ENCODE results near the gene CRYM. TPM values are rescaled to one million over a fixed set of nuclear protein-coding genes. Genes with fewer than 3 reads are reported as not detected.

Gene CRYM
- total and polyA plus RNA-seq, 2 donors (not counting 1 experiment from before 2014, with no cell fraction given): 0.06 to 0.50 TPM

DNA sequence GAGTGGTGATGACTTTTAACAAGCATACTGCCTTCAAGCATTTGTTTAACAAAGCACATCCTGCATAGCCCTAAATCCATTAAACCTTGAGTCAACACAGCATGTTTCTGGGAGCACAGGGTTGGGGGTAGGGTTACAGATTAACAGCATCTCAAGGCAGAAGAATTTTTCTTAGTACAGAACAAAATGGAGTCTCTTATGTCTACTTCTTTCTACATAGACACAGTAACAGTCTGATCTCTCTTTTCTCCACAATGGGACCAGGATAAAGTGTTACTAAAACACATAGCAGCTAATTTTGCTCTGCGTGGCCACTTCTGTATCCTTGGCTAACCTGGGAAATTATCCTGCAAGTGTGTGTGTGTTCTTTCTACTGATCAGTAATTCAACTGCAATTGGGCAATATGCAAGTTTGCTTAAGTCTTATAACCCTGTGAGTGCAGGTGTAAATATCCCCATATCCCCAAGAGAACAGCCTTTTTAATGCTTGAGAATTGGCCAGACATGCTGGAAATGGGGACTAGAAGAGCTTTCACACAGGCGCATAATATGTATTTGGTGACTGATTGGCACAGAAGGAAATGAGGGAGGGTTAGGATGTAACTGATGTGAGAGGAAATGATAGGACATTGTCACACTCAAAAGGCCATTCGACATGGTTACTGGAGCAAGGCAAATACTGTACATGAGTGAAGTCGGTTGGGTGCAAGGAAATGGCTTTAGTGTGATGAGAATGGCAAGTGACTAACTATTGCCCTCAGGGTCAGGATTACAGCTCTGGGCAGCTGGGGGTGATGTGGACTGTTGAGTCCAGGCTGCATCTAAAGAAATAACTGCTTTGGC lies 55.4 kb downstream of the CRYM start:
- Histone ChIP-seq H3K27ac (ENCODE audit: insufficient read depth, low read length) (no peak overlapping the region), H3K36me3 (ENCODE audit: control insufficient read depth, insufficient read depth, low read length) (no peaks in the 10 kb centered on the region), H3K4me2 (ENCODE audit: extremely low read depth, insufficient read depth, low read length) (no peak overlapping the region), H3K27me3 (ENCODE audit: control insufficient read depth, insufficient read depth, low read length) (no peaks in the 10 kb centered on the region), H3K4me3 (replicated peaks in 1 of 4; ENCODE audit: control extremely low read depth in 1 of 4, insufficient read depth in 1 of 4, low read depth in 3 of 4, low read length in 4 of 4) (no peak overlapping the region), H3K9ac (ENCODE audit: insufficient read depth, low read length) (no peak overlapping the region), H4K20me1 (ENCODE audit: control insufficient read depth, extremely low read depth, insufficient read depth, low read length) (no peaks in the 10 kb centered on the region), H3K79me2 (ENCODE audit: control insufficient read depth, insufficient read depth, low read length) (no peaks in the 10 kb centered on the region), H2AFZ (ENCODE audit: low read length) (no peak overlapping the region), H3K4me1 (ENCODE audit: control insufficient read depth, extremely low read depth, insufficient read depth, low read length) (no peaks in the 10 kb centered on the region), H3K9me3 (ENCODE audit: control insufficient read depth, insufficient read depth, low read depth, low read length) (no peaks in the 10 kb centered on the region)
- TF ChIP-seq CTCF (conservative IDR thresholded peaks at IDR 0.05 in 1 of 2, IDR thresholded peaks at IDR 0.05 in 1 of 2; ENCODE audit: low read depth in 1 of 2, low read length in 2 of 2) (no peak), EZH2 (IDR thresholded peaks at IDR 0.05; ENCODE audit: low read length, missing control alignments) (no peak)
- no peak for DNase-seq (ENCODE audit: low read depth in 2 of 2)

DNA sequence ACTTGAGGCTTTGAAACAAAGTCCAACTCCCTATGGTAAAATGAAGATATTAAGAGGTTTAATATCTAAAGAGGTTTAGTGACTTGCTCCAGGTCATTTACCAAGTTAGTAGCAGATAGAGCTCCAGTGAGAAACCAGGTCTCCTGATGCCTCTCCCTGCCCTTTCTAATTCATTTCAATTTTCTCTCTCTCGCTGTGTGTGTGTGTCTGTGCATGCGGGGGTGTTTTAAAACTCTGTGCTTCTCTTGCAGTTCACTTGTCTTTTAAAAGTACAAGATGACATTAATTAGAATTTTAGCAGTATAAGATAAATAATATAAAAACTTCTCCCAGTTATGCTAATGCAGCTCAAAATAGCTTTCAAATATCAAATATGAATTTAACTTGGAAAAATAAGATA lies 58.5 kb downstream of the CRYM start:
- Histone ChIP-seq H3K9ac (ENCODE audit: insufficient read depth, low read length) (no peak overlapping the region), H3K9me3 (ENCODE audit: control insufficient read depth, insufficient read depth, low read depth, low read length) (no peaks in the 10 kb centered on the region), H3K4me3 (replicated peaks in 1 of 4; ENCODE audit: control extremely low read depth in 1 of 4, insufficient read depth in 1 of 4, low read depth in 3 of 4, low read length in 4 of 4) (no peak overlapping the region), H4K20me1 (ENCODE audit: control insufficient read depth, extremely low read depth, insufficient read depth, low read length) (no peaks in the 10 kb centered on the region), H2AFZ (ENCODE audit: low read length) (no peak overlapping the region), H3K79me2 (ENCODE audit: control insufficient read depth, insufficient read depth, low read length) (no peaks in the 10 kb centered on the region), H3K27ac (ENCODE audit: insufficient read depth, low read length) (no peak overlapping the region), H3K4me2 (ENCODE audit: extremely low read depth, insufficient read depth, low read length) (no peak overlapping the region), H3K36me3 (ENCODE audit: control insufficient read depth, insufficient read depth, low read length) (no peaks in the 10 kb centered on the region), H3K27me3 (ENCODE audit: control insufficient read depth, insufficient read depth, low read length) (no peaks in the 10 kb centered on the region), H3K4me1 (ENCODE audit: control insufficient read depth, extremely low read depth, insufficient read depth, low read length) (no peaks in the 10 kb centered on the region)
- no peak for TF ChIP-seq CTCF (conservative IDR thresholded peaks at IDR 0.05 in 1 of 2, IDR thresholded peaks at IDR 0.05 in 1 of 2; ENCODE audit: low read depth in 1 of 2, low read length in 2 of 2)
- no peak for TF ChIP-seq EZH2 (IDR thresholded peaks at IDR 0.05; ENCODE audit: low read length, missing control alignments)
- DNase-seq (ENCODE audit: low read depth in 2 of 2): no peak

- DNase-seq (ENCODE audit: low read depth in 2 of 2): peak in 1 of 2 donors; percentile 6
- no peaks in the 10 kb centered on the region for H3K4me1 ChIP-seq (ENCODE audit: control insufficient read depth, extremely low read depth, insufficient read depth, low read length)
- H4K20me1 ChIP-seq (ENCODE audit: control insufficient read depth, extremely low read depth, insufficient read depth, low read length): no peaks in the 10 kb centered on the region
- no peaks in the 10 kb centered on the region for H3K36me3 ChIP-seq (ENCODE audit: control insufficient read depth, insufficient read depth, low read length)
- H3K4me2 ChIP-seq (ENCODE audit: extremely low read depth, insufficient read depth, low read length): no peak overlapping the region
- no peak overlapping the region for H3K27ac ChIP-seq (ENCODE audit: insufficient read depth, low read length)
- H3K27me3 ChIP-seq (ENCODE audit: control insufficient read depth, insufficient read depth, low read length): no peaks in the 10 kb centered on the region
- H3K9me3 ChIP-seq (ENCODE audit: control insufficient read depth, insufficient read depth, low read depth, low read length): no peaks in the 10 kb centered on the region
- no peak for TF ChIP-seq EZH2 (IDR thresholded peaks at IDR 0.05; ENCODE audit: low read length, missing control alignments)
- no peak for TF ChIP-seq CTCF (conservative IDR thresholded peaks at IDR 0.05 in 1 of 2, IDR thresholded peaks at IDR 0.05 in 1 of 2; ENCODE audit: low read depth in 1 of 2, low read length in 2 of 2)
- H3K79me2 ChIP-seq (ENCODE audit: control insufficient read depth, insufficient read depth, low read length): no peaks in the 10 kb centered on the region
- no peak overlapping the region for H2AFZ ChIP-seq (ENCODE audit: low read length)
- H3K4me3 ChIP-seq (replicated peaks in 1 of 4; ENCODE audit: control extremely low read depth in 1 of 4, insufficient read depth in 1 of 4, low read depth in 3 of 4, low read length in 4 of 4): no peak overlapping the region
- no peak overlapping the region for H3K9ac ChIP-seq (ENCODE audit: insufficient read depth, low read length)
Observed at GRCh38 chr16:21218153-21218552, 59.9 kb downstream of the CRYM start.
